Stimulated activated CD4-positive, alpha-beta T cell treated with anti-CD3 and anti-CD28 coated beads, Interleukin-4, amount 100 ng/mL, for 1 hour (primary cell): Measurements from ENCODE around the gene TSNAX.

ENCODE experiments used
- DNase-seq: peaks from one replicate; pipeline ENCODE4 v3.0.0-alpha.2; 2020

Gene TSNAX

GRCh38 chr1:231604276-231604621, 75.8 kb downstream of the TSNAX start:
- no peak for DNase-seq

- DNase-seq, result no peak
Observed at GRCh38 chr1:231605149-231606100, 77.0 kb downstream of the TSNAX start.

- no peak for DNase-seq
Observed at GRCh38 chr1:231606712-231607111, 78.2 kb downstream of the TSNAX start.

- DNase-seq, result no peak
Observed at GRCh38 chr1:231610388-231610787, 81.9 kb downstream of the TSNAX start.

GRCh38 chr1:231611111-231611510, 82.6 kb downstream of the TSNAX start:
- no peak for DNase-seq

- DNase-seq, result no peak
Observed at GRCh38 chr1:231611851-231612250, 83.4 kb downstream of the TSNAX start.

- DNase-seq, result peak; percentile 23
Observed at GRCh38 chr1:231612393-231613089, 84.1 kb downstream of the TSNAX start.

GRCh38 chr1:231613419-231614349, 85.2 kb downstream of the TSNAX start:
- DNase-seq, result no peak
